PC-3 (cell line): Measurements from ENCODE around the gene SHROOM3. TPM values are rescaled to one million over a fixed set of nuclear protein-coding genes. Genes with fewer than 3 reads are reported as not detected.

Experiments used
- ATAC-seq: fragments of 200-7000 bp; cut with Tn5 transposase; 2 replicates; pipeline ENCODE4 v1.9.1; 2020; ENCODE audit warnings: mild to moderate bottlenecking, moderate library complexity
- BruUV-seq: library from RNA; stranded (reverse); fragments of 400-500 nt; replicated peaks from 2 replicates; lab custom pipeline; 2021; lab: Mats Ljungman, UMichigan
- CTCF ChIA-PET: fragments of 300-600 bp; sonication (Branson Sonifier 250); formaldehyde crosslinking; loops from one replicate; lab custom pipeline; 2022; ENCODE audit warnings: antibody characterized with exemption; lab: Charles Lee
- POLR2A ChIA-PET: fragments of 300-600 bp; sonication (Branson Sonifier 250); formaldehyde crosslinking; loops from one replicate; lab custom pipeline; 2022; ENCODE audit warnings: antibody characterized with exemption; ENCODE audit not compliant: unreplicated experiment; lab: Charles Lee
- DNase-seq: peaks from one replicate; pipeline ENCODE4 v3.0.0-alpha.2; 2015
- H2AFZ ChIP-seq: fragments of 300-600 bp; sonication (generic); 2 replicates; pipeline ENCODE4 v1.6.0; 2016; ENCODE audit warnings: antibody characterized with exemption, low read length
- H3F3A ChIP-seq: fragments of 300-600 bp; sonication (generic); one replicate; pipeline ENCODE4 v1.6.0; 2017; ENCODE audit warnings: antibody characterized with exemption, low read length, control low read depth, mild to moderate bottlenecking; ENCODE audit not compliant: unreplicated experiment
- H3K27ac ChIP-seq: fragments of 300-600 bp; sonication (generic); 2 replicates; pipeline ENCODE4 v1.5.1; 2016; ENCODE audit warnings: mild to moderate bottlenecking, low read length
- H3K27me3 ChIP-seq: fragments of 300-600 bp; sonication (generic); 2 replicates; pipeline ENCODE4 v1.6.1; 2016; ENCODE audit warnings: low read length, mixed read lengths
- H3K36me3 ChIP-seq: fragments of 300-600 bp; sonication (generic); 2 replicates; pipeline ENCODE4 v1.6.1; 2016; ENCODE audit warnings: low read depth, mixed run types, low read length, mixed read lengths
- H3K4me1 ChIP-seq: fragments of 300-600 bp; sonication (generic); 2 replicates; pipeline ENCODE4 v1.5.1; 2016; ENCODE audit warnings: low read length; ENCODE audit not compliant: insufficient read depth
- H3K4me2 ChIP-seq: fragments of 300-600 bp; sonication (generic); 2 replicates; pipeline ENCODE4 v1.6.0; 2016; ENCODE audit warnings: low read length
- H3K4me3 ChIP-seq: fragments of 300-600 bp; sonication (generic); 2 replicates; pipeline ENCODE4 v1.5.1; 2016; ENCODE audit warnings: mild to moderate bottlenecking, low read length, mixed read lengths
- H3K79me2 ChIP-seq: fragments of 300-600 bp; sonication (generic); 2 replicates; pipeline ENCODE4 v1.6.1; 2017; ENCODE audit warnings: low read length, mixed read lengths
- H3K9ac ChIP-seq: fragments of 300-600 bp; sonication (generic); 2 replicates; pipeline ENCODE4 v1.6.0; 2016; ENCODE audit warnings: mild to moderate bottlenecking, low read length
- H3K9me2 ChIP-seq: fragments of 300-600 bp; sonication (generic); replicated peaks from 2 replicates; pipeline ENCODE4 v1.6.1; 2016; ENCODE audit warnings: mixed run types, low read length, mixed read lengths
- H3K9me3 ChIP-seq: fragments of 300-600 bp; sonication (generic); 2 replicates; pipeline ENCODE4 v1.6.1; 2016; ENCODE audit warnings: low read length, mixed read lengths
- H4K20me1 ChIP-seq: fragments of 300-600 bp; sonication (generic); 2 replicates; pipeline ENCODE4 v1.6.1; 2016; ENCODE audit warnings: low read length, mixed read lengths
- CTCF ChIP-seq: fragments of 300-600 bp; sonication (generic); conservative IDR thresholded peaks from 2 replicates; pipeline ENCODE4 v1.5.1; 2017; ENCODE audit warnings: antibody characterized with exemption, low read depth, mild to moderate bottlenecking, low read length
- EZH2 ChIP-seq: fragments of 300-600 bp; sonication (generic); IDR thresholded peaks from one replicate; pipeline ENCODE4 v1.6.1; 2017; ENCODE audit warnings: antibody characterized with exemption, mild to moderate bottlenecking, low read length; ENCODE audit not compliant: unreplicated experiment
- EZH2phosphoT487 ChIP-seq: fragments of 300-600 bp; sonication (generic); IDR thresholded peaks from 2 replicates; pipeline ENCODE4 v1.6.1; 2018; ENCODE audit warnings: mild to moderate bottlenecking, antibody characterized with exemption, low read length, borderline replicate concordance
- intact Hi-C: fragments of 100-400 bp; cut with micrococcal nuclease; formaldehyde crosslinking; loops from 2 replicates; pipeline ENCODE4 v1.9.0; 2023
- total RNA-seq: library from RNA; depleted of rRNA; stranded (reverse); fragments of >200 nt; gene quantifications from 2 replicates; pipeline ENCODE4 v1.2.3, GENCODE V29; 2014

SHROOM3 gene
- total RNA-seq, 1 experiment from 2014 or later: 27.8 TPM

GRCh38 chr4:76525751-76526150 lies 90.7 kb downstream of the SHROOM3 start:
- DNase-seq: no peak
- Histone ChIP-seq H3K36me3 (no peaks in the 10 kb centered on the region), H3K27me3 (no peaks in the 10 kb centered on the region), H3K9me3 (no peaks in the 10 kb centered on the region), H3K4me1 (peaks cover 4% of the 10 kb centered on the region; the same call in 1 of the 2 replicates), H2AFZ (no peak overlapping the region), H3K4me3 (no peak overlapping the region), H3K9me2 (no peaks in the 10 kb centered on the region), H3K27ac (no peak overlapping the region), H4K20me1 (no peaks in the 10 kb centered on the region), H3K79me2 (no peaks in the 10 kb centered on the region), H3F3A (no peaks in the 10 kb centered on the region), H3K9ac (no peak overlapping the region), H3K4me2 (no peak overlapping the region)
- intact Hi-C loops: no loop called here
- POLR2A ChIA-PET: no interaction called here
- TF ChIP-seq EZH2phosphoT487: no peak
- no peak for TF ChIP-seq CTCF
- TF ChIP-seq EZH2: no peak
- ATAC-seq: no peak
- no TSS peak for BruUV-seq
- CTCF ChIA-PET: no interaction called here

GRCh38 chr4:76526585-76526990 lies 91.6 kb downstream of the SHROOM3 start:
- H3K27ac ChIP-seq: no peak overlapping the region
- no TSS peak for BruUV-seq
- H3F3A ChIP-seq: no peaks in the 10 kb centered on the region
- no peaks in the 10 kb centered on the region for H3K9me2 ChIP-seq
- H3K4me1 ChIP-seq: peaks cover 8% of the 10 kb centered on the region; the same call in 1 of the 2 replicates
- peak; percentile 35 for DNase-seq
- no peaks in the 10 kb centered on the region for H3K27me3 ChIP-seq
- H3K4me2 ChIP-seq: no peak overlapping the region
- no peaks in the 10 kb centered on the region for H3K79me2 ChIP-seq
- ChIA-PET CTCF (no interaction called here), POLR2A (interaction anchor here (0.5 kb wide), 1 partner anchor 170 kb away, joined by 9 read pairs; no protein-coding TSS in a partner anchor)
- intact Hi-C loops: no loop called here
- no peaks in the 10 kb centered on the region for H3K36me3 ChIP-seq
- no peaks in the 10 kb centered on the region for H4K20me1 ChIP-seq
- H3K9me3 ChIP-seq: no peaks in the 10 kb centered on the region
- H3K9ac ChIP-seq: no peak overlapping the region
- H3K4me3 ChIP-seq: no peak overlapping the region
- H2AFZ ChIP-seq: no peak overlapping the region
- TF ChIP-seq EZH2phosphoT487: no peak
- peak; percentile 38; the same call in 1 of the 2 replicates for ATAC-seq

GRCh38 chr4:76527666-76528065 lies 92.6 kb downstream of the SHROOM3 start:
- CTCF ChIA-PET: no interaction called here
- intact Hi-C loops: no loop called here
- H3K9me3 ChIP-seq: no peaks in the 10 kb centered on the region
- ATAC-seq (no peak), DNase-seq (no peak)
- H3K27me3 ChIP-seq: no peaks in the 10 kb centered on the region
- no TSS peak for BruUV-seq
- peaks cover 8% of the 10 kb centered on the region; the same call in 1 of the 2 replicates for H3K4me1 ChIP-seq
- no peaks in the 10 kb centered on the region for H3K9me2 ChIP-seq
- H3F3A ChIP-seq: no peaks in the 10 kb centered on the region
- H3K4me2 ChIP-seq: no peak overlapping the region
- TF ChIP-seq EZH2 (no peak), CTCF (no peak), EZH2phosphoT487 (no peak)
- no peak overlapping the region for H3K27ac ChIP-seq
- H3K9ac ChIP-seq: no peak overlapping the region
- no peak overlapping the region for H3K4me3 ChIP-seq
- POLR2A ChIA-PET: no interaction called here
- no peaks in the 10 kb centered on the region for H3K36me3 ChIP-seq
- H4K20me1 ChIP-seq: no peaks in the 10 kb centered on the region
- H3K79me2 ChIP-seq: no peaks in the 10 kb centered on the region
- H2AFZ ChIP-seq: no peak overlapping the region
